Measurements from ENCODE around the gene SH3PXD2A.
"Not testable (repeated sequence)": the region's sequence is repeated elsewhere in the genome, so short reads cannot be mapped to it uniquely, and the experiment has no call there.

Gene SH3PXD2A

GRCh38 chr10:103814626-103815370, 40.6 kb downstream of the SH3PXD2A start:
- in situ Hi-C loops (cut with MboI; ENCODE audit: low sequenced_read_pairs): no loop called here

GRCh38 chr10:103814105-103814504, 41.3 kb downstream of the SH3PXD2A start:
- in situ Hi-C loops (cut with MboI; ENCODE audit: low sequenced_read_pairs): no loop called here

- in situ Hi-C loops (cut with MboI; ENCODE audit: low sequenced_read_pairs): not testable (repeated sequence)
Observed at GRCh38 chr10:103813312-103813711, 42.1 kb downstream of the SH3PXD2A start.

GRCh38 chr10:103812432-103812831, 42.9 kb downstream of the SH3PXD2A start:
- in situ Hi-C loops (cut with MboI; ENCODE audit: low sequenced_read_pairs): no loop called here

- in situ Hi-C loops (cut with MboI; ENCODE audit: low sequenced_read_pairs): no loop called here
Observed at GRCh38 chr10:103812004-103812403, 43.4 kb downstream of the SH3PXD2A start.

GRCh38 chr10:103811463-103811862, 43.9 kb downstream of the SH3PXD2A start:
- in situ Hi-C loops (cut with MboI; ENCODE audit: low sequenced_read_pairs): no loop called here

- in situ Hi-C loops (cut with MboI; ENCODE audit: low sequenced_read_pairs): no loop called here
Observed at GRCh38 chr10:103808780-103809179, 46.6 kb downstream of the SH3PXD2A start.

- in situ Hi-C loops (cut with MboI; ENCODE audit: low sequenced_read_pairs): no loop called here
Observed at GRCh38 chr10:103807996-103808395, 47.4 kb downstream of the SH3PXD2A start.

GRCh38 chr10:103806395-103807187, 48.8 kb downstream of the SH3PXD2A start:
- in situ Hi-C loops (cut with MboI; ENCODE audit: low sequenced_read_pairs): no loop called here

GRCh38 chr10:103805781-103806180, 49.6 kb downstream of the SH3PXD2A start:
- in situ Hi-C loops (cut with MboI; ENCODE audit: low sequenced_read_pairs): no loop called here

- in situ Hi-C loops (cut with MboI; ENCODE audit: low sequenced_read_pairs): no loop called here
Observed at GRCh38 chr10:103804871-103805270, 50.5 kb downstream of the SH3PXD2A start.

- in situ Hi-C loops (cut with MboI; ENCODE audit: low sequenced_read_pairs): no loop called here
Observed at GRCh38 chr10:103803941-103804340, 51.4 kb downstream of the SH3PXD2A start.

GRCh38 chr10:103802637-103803353, 52.6 kb downstream of the SH3PXD2A start:
- in situ Hi-C loops (cut with MboI; ENCODE audit: low sequenced_read_pairs): no loop called here

- in situ Hi-C loops (cut with MboI; ENCODE audit: low sequenced_read_pairs): no loop called here
Observed at GRCh38 chr10:103802081-103802480, 53.3 kb downstream of the SH3PXD2A start.

GRCh38 chr10:103800789-103801540, 54.4 kb downstream of the SH3PXD2A start:
- in situ Hi-C loops (cut with MboI; ENCODE audit: low sequenced_read_pairs): no loop called here

- in situ Hi-C loops (cut with MboI; ENCODE audit: low sequenced_read_pairs): no loop called here
Observed at GRCh38 chr10:103800089-103800488, 55.3 kb downstream of the SH3PXD2A start.

GRCh38 chr10:103799341-103799740, 56.0 kb downstream of the SH3PXD2A start:
- in situ Hi-C loops (cut with MboI; ENCODE audit: low sequenced_read_pairs): no loop called here

GRCh38 chr10:103798511-103798910, 56.9 kb downstream of the SH3PXD2A start:
- in situ Hi-C loops (cut with MboI; ENCODE audit: low sequenced_read_pairs): no loop called here

- in situ Hi-C loops (cut with MboI; ENCODE audit: low sequenced_read_pairs): no loop called here
Observed at GRCh38 chr10:103797857-103798256, 57.5 kb downstream of the SH3PXD2A start.

GRCh38 chr10:103795634-103796270, 59.6 kb downstream of the SH3PXD2A start:
- in situ Hi-C loops (cut with MboI; ENCODE audit: low sequenced_read_pairs): no loop called here
